Ovary (tissue), 3 donors: Measurements from ENCODE around the gene TMX4.

Source experiments
- CTCF ChIP-seq, 3 donors: fragments of 450-650 bp in 2 of 3; fragments of 200-600 bp in 1 of 3; IDR thresholded peaks; one replicate each; pipeline versions ENCODE4 v1.5.1 to v1.8.0; 2016 to 2022; ENCODE audit warnings: antibody characterized with exemption in 3 of 3, mild to moderate bottlenecking in 1 of 3
- POLR2A ChIP-seq: fragments of 450-650 bp; IDR thresholded peaks from one replicate; pipeline ENCODE4 v1.6.1; 2017; ENCODE audit warnings: antibody characterized with exemption, mild to moderate bottlenecking, moderate library complexity
- donor health status: DM: no; HTN: no; CAD: no.

- no peak for TF ChIP-seq CTCF (IDR thresholded peaks at IDR 0.05)
- no peak for TF ChIP-seq POLR2A
Measured at GRCh38 chr20:7989379-7989778, 30.2 kb downstream of the TMX4 start.
